Subcutaneous abdominal adipose tissue (tissue), 5 donors: Measurements from ENCODE around the gene CARD8.
"Not testable (repeated sequence)": the region's sequence is repeated elsewhere in the genome, so short reads cannot be mapped to it uniquely, and the experiment has no call there.

Experiments used
- H3K27ac ChIP-seq: one replicate; pipeline ENCODE4 v1.7.0; 2013; ENCODE audit warnings: low read depth, mild to moderate bottlenecking, inconsistent platforms, low read length, moderate library complexity
- H3K27me3 ChIP-seq, 5 donors: one replicate each; pipeline ENCODE4 v1.7.0; 2013; ENCODE audit warnings: low read length in 5 of 5, inconsistent platforms in 1 of 5; ENCODE audit not compliant: control insufficient read depth in 5 of 5, insufficient read depth in 4 of 5
- H3K36me3 ChIP-seq, 5 donors: one replicate each; pipeline ENCODE4 v1.7.0; 2013; ENCODE audit warnings: low read length in 5 of 5; ENCODE audit not compliant: control insufficient read depth in 5 of 5, insufficient read depth in 5 of 5
- H3K4me1 ChIP-seq, 5 donors: one replicate each; pipeline ENCODE4 v1.7.0; 2013; ENCODE audit warnings: low read length in 5 of 5, mild to moderate bottlenecking in 3 of 5, moderate library complexity in 1 of 5; ENCODE audit not compliant: control insufficient read depth in 5 of 5, insufficient read depth in 5 of 5
- H3K4me3 ChIP-seq, 5 donors: one replicate each; pipeline ENCODE4 v1.7.0; 2013; ENCODE audit warnings: low read length in 5 of 5, low read depth in 1 of 5
- H3K9ac ChIP-seq, 5 donors: one replicate each; pipeline ENCODE4 v1.7.0; 2013; ENCODE audit warnings: low read length in 5 of 5, mild to moderate bottlenecking in 4 of 5, moderate library complexity in 3 of 5
- H3K9me3 ChIP-seq, 5 donors: one replicate each; pipeline ENCODE4 v1.7.0; 2013; ENCODE audit warnings: low read length in 5 of 5; ENCODE audit not compliant: control insufficient read depth in 5 of 5
- donor health status: healthy.
- donor health status: healthy.
- donor health status: healthy.
- donor health status: healthy.
- donor health status: healthy.

The CARD8 gene

DNA sequence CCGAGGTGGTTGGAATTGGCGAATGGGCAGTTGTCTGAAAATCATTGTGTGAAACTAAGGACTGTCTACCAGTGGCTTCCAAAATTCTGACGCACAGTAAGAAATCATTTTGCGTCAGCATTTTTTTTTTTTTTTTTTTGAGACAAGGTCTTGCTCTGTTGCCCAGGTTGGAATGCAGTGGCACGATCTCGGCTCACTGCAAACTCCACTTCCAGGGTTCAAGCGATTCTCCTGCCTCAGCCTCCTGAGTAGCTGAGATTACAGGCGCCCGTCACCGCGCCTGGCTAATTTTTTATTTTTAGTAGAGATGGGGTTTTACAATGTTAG, 35.7 kb upstream of the CARD8 start:
- H3K4me3 ChIP-seq = peak overlapping the region in 1 of 5 donors; percentile 63
- H3K27me3 ChIP-seq, H3K27ac ChIP-seq, H3K9me3 ChIP-seq, H3K36me3 ChIP-seq, H3K9ac ChIP-seq: not testable (repeated sequence)
- peaks cover 0 to 15% (median 13%) of the 10 kb centered on the region in 5 donors for H3K4me1 ChIP-seq

DNA sequence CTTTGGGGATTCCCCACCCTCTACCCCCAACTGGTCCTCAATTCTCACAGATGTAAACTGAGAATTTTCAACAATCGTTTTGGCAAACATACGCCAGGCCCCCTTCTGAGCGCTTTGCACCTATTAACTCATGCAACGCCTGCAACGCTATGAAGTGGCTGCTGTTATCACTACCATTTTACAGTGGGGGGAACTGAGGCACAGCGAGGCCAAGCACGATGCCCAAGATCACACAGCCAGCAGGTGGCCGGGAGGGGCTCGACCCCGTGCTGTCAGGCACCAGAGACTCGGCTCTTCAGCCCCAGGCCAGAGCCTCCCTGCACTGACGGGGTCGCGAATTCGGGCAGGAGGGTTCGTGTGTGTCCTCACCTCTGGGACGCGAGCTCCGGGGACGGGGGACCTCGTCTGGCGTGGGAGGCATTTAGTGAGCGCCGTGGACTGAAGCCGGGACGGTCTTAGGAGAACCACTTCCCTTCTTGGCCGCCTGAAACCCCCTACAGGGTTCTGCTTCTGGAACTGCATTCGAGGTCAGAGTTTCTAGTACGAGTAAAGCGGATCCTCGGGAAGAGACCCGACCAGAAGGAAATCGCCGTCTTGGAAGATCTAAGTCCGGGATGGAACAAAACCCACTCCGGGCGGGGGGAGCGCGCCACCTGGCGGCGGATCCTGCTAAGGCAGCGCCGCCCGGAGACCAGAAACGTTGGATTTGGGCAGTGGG, 35.2 kb upstream of the CARD8 start:
- peak overlapping the region; percentile 51 to 70 (median 63) for H3K4me3 ChIP-seq
- peaks cover 0 to 10% (median 3%) of the 10 kb centered on the region in 5 donors for H3K9me3 ChIP-seq
- peaks cover 0 to 8% (median 5%) of the 10 kb centered on the region in 5 donors for H3K27me3 ChIP-seq
- no peak overlapping the region for H3K27ac ChIP-seq
- peaks cover 4 to 15% (median 13%) of the 10 kb centered on the region in 5 donors for H3K4me1 ChIP-seq
- peak overlapping the region in 4 of 5 donors; percentile 7 to 62 (median 36) for H3K9ac ChIP-seq
- peaks cover 0 to 5% (median 0%) of the 10 kb centered on the region in 5 donors for H3K36me3 ChIP-seq

DNA sequence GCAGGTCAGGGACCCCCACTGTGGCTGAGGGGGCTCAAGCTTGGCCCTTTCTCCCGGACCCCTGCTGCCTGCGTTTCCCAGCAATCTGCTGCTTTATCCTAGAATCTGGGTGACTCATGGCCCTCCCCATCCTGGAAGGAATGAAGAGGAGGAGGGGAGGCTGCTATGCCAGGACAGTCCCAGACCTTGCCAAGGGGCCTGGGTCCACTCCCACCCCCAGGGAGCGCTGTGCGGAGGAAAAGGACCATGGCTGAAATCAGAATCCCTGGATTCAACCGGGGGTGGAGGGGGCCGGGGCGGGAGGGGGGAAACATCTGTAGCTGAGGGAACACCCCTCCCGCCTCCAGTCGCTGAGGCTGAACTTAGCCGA, 34.7 kb upstream of the CARD8 start:
- Histone ChIP-seq H3K9ac (no peak overlapping the region), H3K27me3 (peaks cover 0 to 4% (median 2%) of the 10 kb centered on the region in 5 donors), H3K9me3 (peaks cover 0 to 10% (median 3%) of the 10 kb centered on the region in 5 donors), H3K36me3 (peaks cover 0 to 9% (median 0%) of the 10 kb centered on the region in 5 donors), H3K4me3 (peak overlapping the region in 4 of 5 donors; percentile 22 to 66 (median 28)), H3K4me1 (peaks cover 4 to 15% (median 13%) of the 10 kb centered on the region in 5 donors), H3K27ac (no peak overlapping the region)

DNA sequence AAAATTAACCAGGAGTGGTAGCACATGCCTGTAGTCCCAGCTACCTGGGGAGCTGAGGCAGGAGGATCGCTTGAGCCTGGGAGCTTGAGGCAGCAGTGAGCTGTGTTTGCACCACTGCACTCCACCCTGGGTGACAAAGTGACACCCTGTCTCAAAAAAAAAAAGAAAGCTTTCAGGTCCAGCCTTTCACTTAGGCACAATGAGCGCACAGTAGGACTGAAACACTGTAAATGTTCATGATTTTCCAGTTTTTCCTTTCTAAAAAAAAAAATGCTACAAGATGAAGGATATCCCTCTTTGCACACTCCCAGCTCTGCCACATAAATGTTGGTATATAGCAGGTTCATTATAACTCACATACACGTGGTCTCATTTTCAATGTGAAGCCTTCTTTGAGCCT, 32.0 kb upstream of the CARD8 start:
- Histone ChIP-seq H3K9me3 (peaks cover 0 to 16% (median 9%) of the 10 kb centered on the region in 5 donors), H3K27ac (no peak overlapping the region), H3K27me3 (peaks cover 0 to 4% (median 0%) of the 10 kb centered on the region in 5 donors), H3K4me1 (peaks cover 4 to 15% (median 13%) of the 10 kb centered on the region in 5 donors), H3K9ac (no peak overlapping the region), H3K36me3 (peaks cover 0 to 17% (median 3%) of the 10 kb centered on the region in 5 donors), H3K4me3 (no peak overlapping the region)

DNA sequence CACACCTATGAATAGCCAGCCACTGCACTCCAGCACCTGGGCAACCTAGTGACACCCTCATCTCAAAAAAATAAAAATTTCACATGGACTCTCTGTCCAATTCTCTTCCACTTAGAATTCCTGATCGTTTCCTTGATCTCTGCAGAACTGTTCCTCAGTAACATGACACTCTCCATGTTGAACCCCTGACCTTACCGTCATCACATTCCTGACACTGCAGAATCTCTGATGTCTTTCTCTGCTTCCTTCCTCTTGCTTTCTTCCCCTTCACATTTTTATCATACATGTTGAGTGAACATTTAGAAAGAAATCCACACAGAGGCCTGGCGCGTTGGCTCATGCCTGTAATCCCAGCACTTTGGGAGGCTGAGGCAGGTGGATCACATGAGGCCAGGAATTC, 29.2 kb upstream of the CARD8 start:
- H3K27me3 ChIP-seq = peaks cover 0 to under 1% (median 0%) of the 10 kb centered on the region in 5 donors
- H3K36me3 ChIP-seq = peaks cover 0 to 24% (median 3%) of the 10 kb centered on the region in 5 donors
- H3K4me3 ChIP-seq = no peak overlapping the region
- H3K27ac ChIP-seq = no peak overlapping the region
- H3K9me3 ChIP-seq = peaks cover 0 to 16% (median 9%) of the 10 kb centered on the region in 5 donors
- H3K4me1 ChIP-seq = peaks cover 0 to 4% (median 0%) of the 10 kb centered on the region in 5 donors
- H3K9ac ChIP-seq = no peak overlapping the region

DNA sequence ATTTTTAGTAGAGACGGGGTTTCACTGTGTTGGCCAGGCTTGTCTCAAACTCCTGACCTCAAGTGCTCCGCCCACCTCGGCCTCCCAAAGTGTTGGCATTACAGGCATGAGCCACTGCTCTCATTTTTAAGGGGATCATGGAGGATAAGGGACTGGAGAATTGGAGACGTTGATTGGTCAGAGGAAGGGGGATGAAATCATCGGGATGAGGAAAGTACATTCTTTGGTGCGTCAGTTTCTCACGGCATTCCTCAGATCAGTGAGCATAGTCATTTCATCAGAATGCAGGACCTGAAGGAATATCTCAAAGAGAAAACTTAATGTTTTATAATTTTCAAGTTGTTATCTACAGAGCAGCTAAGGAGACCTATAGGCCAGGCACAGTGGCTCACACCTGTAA, 28.2 kb upstream of the CARD8 start:
- peaks cover 0 to 4% (median 0%) of the 10 kb centered on the region in 5 donors for H3K27me3 ChIP-seq
- peaks cover 0 to 4% (median 0%) of the 10 kb centered on the region in 5 donors for H3K4me1 ChIP-seq
- H3K9me3 ChIP-seq = peaks cover 0 to 16% (median 9%) of the 10 kb centered on the region in 5 donors
- H3K36me3 ChIP-seq = peaks cover 0 to 24% (median 3%) of the 10 kb centered on the region in 5 donors
- no peak overlapping the region for H3K4me3 ChIP-seq
- H3K27ac ChIP-seq = no peak overlapping the region
- H3K9ac ChIP-seq = no peak overlapping the region

DNA sequence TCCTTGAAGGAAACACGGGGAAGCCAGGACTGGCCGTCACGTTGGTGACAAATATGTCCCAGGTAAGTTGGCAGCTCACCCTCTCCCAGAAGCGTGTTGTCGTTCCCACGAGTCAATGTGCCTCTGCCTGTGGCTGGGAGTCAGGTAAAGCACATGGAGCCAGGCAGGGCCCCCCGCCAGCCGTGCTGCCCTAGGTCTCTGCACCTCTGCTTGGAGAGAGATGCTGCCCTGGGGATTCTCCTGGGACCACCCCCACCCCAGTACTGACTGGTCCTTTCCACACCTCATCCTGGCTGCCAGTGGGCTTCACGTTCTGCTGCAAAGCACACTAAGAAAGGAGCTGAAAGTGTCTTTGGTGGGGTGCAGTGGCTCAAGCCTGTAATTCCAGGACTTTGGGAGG, 24.0 kb upstream of the CARD8 start:
- Histone ChIP-seq H3K9ac (no peak overlapping the region), H3K36me3 (peaks cover 0 to 13% (median 3%) of the 10 kb centered on the region in 5 donors)

DNA sequence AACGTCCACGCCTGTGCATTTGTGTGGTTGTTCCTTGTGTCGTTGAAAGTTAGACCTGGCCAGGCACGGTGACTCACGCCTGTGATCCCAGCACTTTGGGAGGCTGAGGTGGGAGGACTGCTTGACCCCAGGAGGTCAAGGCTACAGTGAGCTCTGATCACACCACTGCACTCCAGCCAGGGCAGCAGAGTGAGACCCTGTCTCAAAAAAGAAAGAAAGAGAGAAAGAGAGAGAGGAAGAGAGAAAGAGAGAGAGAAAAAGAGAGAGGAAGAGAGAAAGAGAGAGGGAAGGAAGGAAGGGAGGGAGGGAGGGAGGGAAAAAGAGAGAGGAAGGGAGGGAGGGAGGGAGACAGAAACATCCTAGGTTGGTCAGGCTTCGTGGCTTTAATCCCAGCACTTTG, 19.2 kb upstream of the CARD8 start:
- H3K4me3 ChIP-seq = no peak overlapping the region
- peaks cover 0 to 3% (median 0%) of the 10 kb centered on the region in 5 donors for H3K27me3 ChIP-seq
- H3K36me3 ChIP-seq = no peaks in the 10 kb centered on the region
- H3K4me1 ChIP-seq = peaks cover 0 to 13% (median 11%) of the 10 kb centered on the region in 5 donors
- no peak overlapping the region for H3K27ac ChIP-seq
- no peaks in the 10 kb centered on the region for H3K9me3 ChIP-seq
- no peak overlapping the region for H3K9ac ChIP-seq

More for the DNA sequence above, 24.0 kb upstream of the CARD8 start:
- peaks cover 0 to 4% (median 0%) of the 10 kb centered on the region in 5 donors for H3K27me3 ChIP-seq
- H3K4me3 ChIP-seq = no peak overlapping the region
- H3K27ac ChIP-seq = no peak overlapping the region
- H3K4me1 ChIP-seq = peaks cover 0 to 4% (median 0%) of the 10 kb centered on the region in 5 donors
- peaks cover 0 to 7% (median 7%) of the 10 kb centered on the region in 5 donors for H3K9me3 ChIP-seq

DNA sequence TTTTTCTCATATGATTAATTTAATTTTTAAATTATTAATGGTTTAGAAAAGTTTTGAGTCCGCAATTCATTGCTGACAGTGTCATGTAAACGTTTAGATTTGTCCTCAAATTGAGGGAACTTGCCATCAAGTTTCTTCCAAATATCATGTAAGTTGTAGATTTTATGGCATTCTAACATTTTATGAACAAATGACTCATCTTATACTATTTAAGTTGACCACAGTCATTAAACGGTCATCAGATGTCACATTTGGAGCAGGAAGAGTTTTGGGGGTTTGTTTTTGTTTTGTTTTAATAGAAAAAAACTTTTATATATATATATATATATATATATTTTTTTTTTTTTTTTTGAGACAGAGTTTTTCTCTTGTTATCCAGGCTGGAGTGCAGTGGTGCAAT, 18.5 kb upstream of the CARD8 start:
- Histone ChIP-seq H3K9ac (no peak overlapping the region), H3K36me3 (no peaks in the 10 kb centered on the region), H3K4me3 (no peak overlapping the region), H3K27me3 (no peaks in the 10 kb centered on the region), H3K27ac (no peak overlapping the region), H3K9me3 (no peaks in the 10 kb centered on the region), H3K4me1 (peaks cover 0 to 13% (median 11%) of the 10 kb centered on the region in 5 donors)

DNA sequence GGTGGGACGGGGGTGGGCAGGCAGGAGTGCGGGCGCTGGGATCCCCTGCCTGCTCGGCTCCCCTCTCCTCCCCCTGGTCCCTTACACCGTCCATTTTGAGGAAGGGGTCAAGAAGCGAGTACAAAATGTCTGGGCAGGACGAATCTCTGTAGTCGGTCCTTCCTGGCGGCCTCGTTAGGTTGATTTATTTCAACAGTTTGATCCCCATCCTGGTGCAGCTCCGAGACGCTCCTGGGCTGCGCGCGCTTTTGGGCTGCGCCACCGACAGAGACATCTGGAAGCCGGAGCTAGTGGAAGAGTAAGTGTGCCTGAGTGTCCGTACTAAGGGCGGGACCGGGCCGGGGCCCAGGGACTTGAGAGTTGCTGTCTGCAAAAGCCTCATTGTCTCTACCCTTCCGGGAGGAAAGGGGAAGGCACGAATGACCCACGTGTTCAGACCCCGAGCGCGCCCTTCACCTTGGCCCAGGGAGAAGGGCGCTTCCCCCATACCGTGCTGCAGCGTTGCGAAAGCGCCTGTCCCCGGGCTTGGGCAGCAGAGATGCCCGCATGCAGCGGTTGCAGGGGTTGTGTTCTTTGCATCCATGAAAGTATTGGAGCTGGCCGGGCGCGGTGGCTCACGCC, 15.9 kb upstream of the CARD8 start:
- Histone ChIP-seq H3K9me3 (no peaks in the 10 kb centered on the region), H3K4me3 (peak overlapping the region; percentile 61 to 72 (median 70)), H3K9ac (peak overlapping the region in 1 of 5 donors; percentile 58), H3K27me3 (no peaks in the 10 kb centered on the region), H3K4me1 (peaks cover 0 to 13% (median 11%) of the 10 kb centered on the region in 5 donors), H3K36me3 (no peaks in the 10 kb centered on the region), H3K27ac (no peak overlapping the region)
